IMR-90 (cell line): ENCODE results near the gene MPRIP. TPM values are rescaled to one million over a fixed set of nuclear protein-coding genes. Genes with fewer than 3 reads are reported as not detected.

Source experiments
- ATAC-seq: fragments of 200-7000 bp; cut with Tn5 transposase; 2 replicates; pipeline ENCODE4 v1.9.1; 2020; ENCODE audit warnings: low read depth, mild to moderate bottlenecking, moderate library complexity
- BruUV-seq: library from RNA; stranded (reverse); fragments of 400-500 nt; replicated peaks from 2 replicates; lab custom pipeline; 2021; lab: Mats Ljungman, UMichigan
- CTCF ChIA-PET: fragments of 300-600 bp; formaldehyde crosslinking; extraction: SDS; loops from one replicate; lab custom pipeline; 2021; ENCODE audit warnings: antibody characterized with exemption; lab: Yijun Ruan, JAX
- POLR2A ChIA-PET: fragments of 300-600 bp; sonication (Branson Sonifier 250); formaldehyde crosslinking; loops from one replicate; lab custom pipeline; 2022; ENCODE audit warnings: antibody characterized with exemption; ENCODE audit not compliant: unreplicated experiment; lab: Charles Lee
- DNase-seq: peaks from one replicate; pipeline ENCODE4 v3.0.0; 2013
- H2AFZ ChIP-seq: replicated peaks from 2 replicates; pipeline ENCODE3; 2013; ENCODE audit warnings: low read length, mild to moderate bottlenecking; ENCODE audit not compliant: poor library complexity
- H2AK5ac ChIP-seq: 2 replicates; pipeline ENCODE4 v1.6.1; 2013; ENCODE audit warnings: low read depth, low read length, inconsistent platforms
- H2AK9ac ChIP-seq: replicated peaks from 2 replicates; pipeline ENCODE3; 2013; ENCODE audit warnings: mild to moderate bottlenecking, low read depth, low read length, moderate library complexity; ENCODE audit not compliant: poor library complexity
- H2BK120ac ChIP-seq: 2 replicates; pipeline ENCODE4 v1.6.1; 2013; ENCODE audit warnings: low read depth, low read length, inconsistent platforms
- H2BK15ac ChIP-seq: 3 replicates; pipeline ENCODE4 v1.6.1; 2013; ENCODE audit warnings: low read depth, low read length, inconsistent platforms
- H2BK20ac ChIP-seq: 2 replicates; pipeline ENCODE4 v1.6.1; 2013; ENCODE audit warnings: low read depth, mild to moderate bottlenecking, inconsistent platforms, low read length, moderate library complexity
- H2BK5ac ChIP-seq: 2 replicates; pipeline ENCODE4 v1.6.1; 2013; ENCODE audit warnings: mild to moderate bottlenecking, low read depth, low read length, inconsistent platforms; ENCODE audit not compliant: poor library complexity, severe bottlenecking
- H3K14ac ChIP-seq: replicated peaks from 2 replicates; pipeline ENCODE4 v1.6.1; 2013; ENCODE audit warnings: low read depth, low read length, inconsistent platforms
- H3K18ac ChIP-seq: 2 replicates; pipeline ENCODE4 v1.6.1; 2013; ENCODE audit warnings: low read depth, low read length, control low read depth
- H3K23ac ChIP-seq: 2 replicates; pipeline ENCODE4 v1.6.1; 2013; ENCODE audit warnings: low read depth, low read length, inconsistent platforms
- H3K27ac ChIP-seq: 2 replicates; pipeline ENCODE4 v1.5.1; 2013; ENCODE audit warnings: mild to moderate bottlenecking, control low read depth, low read length; ENCODE audit not compliant: insufficient read depth
- H3K27me3 ChIP-seq: 2 replicates; pipeline ENCODE4 v1.6.1; 2013; ENCODE audit warnings: low read length; ENCODE audit not compliant: control insufficient read depth, insufficient read depth
- H3K36me3 ChIP-seq: 2 replicates; pipeline ENCODE4 v1.6.1; 2013; ENCODE audit warnings: low read length, mixed read lengths; ENCODE audit not compliant: control insufficient read depth, insufficient read depth
- H3K4ac ChIP-seq: 2 replicates; pipeline ENCODE4 v1.6.1; 2013; ENCODE audit warnings: low read depth, low read length, inconsistent platforms
- H3K4me1 ChIP-seq: 2 replicates; pipeline ENCODE4 v1.6.1; 2013; ENCODE audit warnings: low read length, mixed read lengths; ENCODE audit not compliant: control insufficient read depth, insufficient read depth
- H3K4me2 ChIP-seq: 2 replicates; pipeline ENCODE4 v1.6.1; 2013; ENCODE audit warnings: low read depth, mild to moderate bottlenecking, control low read depth, low read length, moderate library complexity
- H3K4me3 ChIP-seq: 2 replicates; pipeline ENCODE4 v1.5.1; 2013; ENCODE audit warnings: low read depth, mild to moderate bottlenecking, control low read depth, low read length, moderate library complexity; ENCODE audit not compliant: insufficient read depth
- H3K56ac ChIP-seq: 2 replicates; pipeline ENCODE4 v1.6.1; 2013; ENCODE audit warnings: low read length, inconsistent platforms; ENCODE audit not compliant: insufficient read depth; ENCODE audit errors: extremely low read depth
- H3K79me1 ChIP-seq, 2 experiments: 2 replicates each; pipeline ENCODE4 v1.6.1; 2013; ENCODE audit warnings: low read length in 2 of 2, inconsistent platforms in 1 of 2, low read depth in 1 of 2
- H3K9ac ChIP-seq: 2 replicates; pipeline ENCODE4 v1.6.1; 2013; ENCODE audit warnings: low read depth, low read length, control low read depth
- H3K9me1 ChIP-seq: 2 replicates; pipeline ENCODE4 v1.6.1; 2013; ENCODE audit warnings: low read length, inconsistent platforms; ENCODE audit not compliant: insufficient read depth
- H3K9me3 ChIP-seq: 2 replicates; pipeline ENCODE4 v1.6.1; 2013; ENCODE audit warnings: low read length; ENCODE audit not compliant: control insufficient read depth, insufficient read depth
- H4K20me1 ChIP-seq: 2 replicates; pipeline ENCODE4 v1.6.1; 2013; ENCODE audit warnings: low read length, inconsistent platforms; ENCODE audit not compliant: insufficient read depth
- H4K5ac ChIP-seq: 2 replicates; pipeline ENCODE4 v1.6.1; 2013; ENCODE audit warnings: mild to moderate bottlenecking, low read depth, low read length, control low read depth
- H4K8ac ChIP-seq, 2 experiments: 2 replicates each; pipeline ENCODE4 v1.6.1; 2013; ENCODE audit warnings: low read depth in 2 of 2, low read length in 2 of 2, control low read depth in 1 of 2, inconsistent platforms in 1 of 2
- H4K91ac ChIP-seq: 2 replicates; pipeline ENCODE4 v1.6.1; 2013; ENCODE audit warnings: low read depth, low read length, inconsistent platforms; ENCODE audit not compliant: insufficient read depth
- CHD1 ChIP-seq: IDR thresholded peaks from 2 replicates; pipeline ENCODE4 v1.6.1; 2012; ENCODE audit warnings: low read depth, low read length, improper control_type of control experiment
- MAFK ChIP-seq: IDR thresholded peaks from 2 replicates; pipeline ENCODE4 v1.6.1; 2012; ENCODE audit warnings: low read depth, low read length, improper control_type of control experiment
- MAZ ChIP-seq: IDR thresholded peaks from 2 replicates; pipeline ENCODE4 v1.6.1; 2012; ENCODE audit warnings: low read depth, mild to moderate bottlenecking, low read length, improper control_type of control experiment, moderate library complexity, borderline replicate concordance
- MXI1 ChIP-seq: IDR thresholded peaks from 2 replicates; pipeline ENCODE4 v1.6.1; 2012; ENCODE audit warnings: low read depth, mild to moderate bottlenecking, low read length, moderate library complexity, borderline replicate concordance
- POLR2A ChIP-seq: IDR thresholded peaks from 2 replicates; pipeline ENCODE4 v1.6.1; 2012; ENCODE audit warnings: mild to moderate bottlenecking, low read depth, low read length
- RAD21 ChIP-seq: IDR thresholded peaks from 2 replicates; pipeline ENCODE4 v1.6.1; 2012; ENCODE audit warnings: low read length, improper control_type of control experiment
- RCOR1 ChIP-seq: IDR thresholded peaks from 2 replicates; pipeline ENCODE4 v1.6.1; 2012; ENCODE audit warnings: mild to moderate bottlenecking, low read length, improper control_type of control experiment; ENCODE audit not compliant: insufficient replicate concordance
- RFX5 ChIP-seq: IDR thresholded peaks from 2 replicates; pipeline ENCODE4 v1.8.0; 2012; ENCODE audit warnings: low read depth, mild to moderate bottlenecking, low read length, moderate library complexity
- SMC3 ChIP-seq: fragments of 150-350 bp; IDR thresholded peaks from 2 replicates; pipeline ENCODE4 v1.6.1; 2016; ENCODE audit warnings: low read depth, mild to moderate bottlenecking, antibody characterized with exemption, low read length, moderate library complexity
- WGBS, 2 experiments: methylation state at CpG; one replicate each; pipeline versions ENCODE4 v1.1.5 to v1.1.7; 2013; ENCODE audit warnings: missing lambda C conversion rate in 2 of 2; ENCODE audit not compliant: insufficient read length in 1 of 2; ENCODE audit errors: extremely low coverage in 2 of 2; 5-methylcytosine and 5-hydroxymethylcytosine counted together
- dilution Hi-C: fragments of 300-500 bp; cut with HindIII; formaldehyde crosslinking; loops from one replicate; pipeline ENCODE4 v1.14.3; 2018; ENCODE audit warnings: low sequenced_read_pairs; ENCODE audit not compliant: unreplicated experiment
- in situ Hi-C: fragments of 300-500 bp; cut with MboI; formaldehyde crosslinking; loops from 3 replicates; pipeline ENCODE4 v1.14.3; 2019; ENCODE audit warnings: low sequenced_read_pairs, inconsistent platforms, mixed read lengths
- intact Hi-C: fragments of 100-400 bp; cut with micrococcal nuclease; formaldehyde crosslinking; loops from 2 replicates; pipeline ENCODE4 v1.10.0; 2022
- polyA plus RNA-seq, 3 experiments: library from polyadenylated mRNA; depleted of rRNA; stranded (reverse); fragments of >200 nt; gene quantifications; 2 replicates each; pipeline ENCODE4 v1.2.3, GENCODE V29; 2012; ENCODE audit warnings: low replicate concordance in 1 of 3
- total RNA-seq: library from RNA; depleted of rRNA; stranded (reverse); fragments of >200 nt; gene quantifications from 2 replicates; pipeline ENCODE4 v1.2.3, GENCODE V29; 2012

Gene MPRIP
- total and polyA plus RNA-seq, 2 of the 4 experiments (the other 2 are of a cell fraction): 111 to 149 TPM

- Histone ChIP-seq H2AK9ac (no peak overlapping the region), H3K4ac (no peak overlapping the region), H3K9me3 (no peaks in the 10 kb centered on the region), H2BK5ac (no peak overlapping the region), H3K18ac (no peak overlapping the region), H2BK15ac (no peak overlapping the region), H3K4me1 (peaks cover 26% of the 10 kb centered on the region), H4K8ac (no peak overlapping the region), H3K36me3 (peaks cover 11% of the 10 kb centered on the region), H3K4me2 (no peak overlapping the region), H2AFZ (no peak overlapping the region), H3K9ac (no peak overlapping the region), H2BK120ac (no peak overlapping the region), H3K4me3 (no peak overlapping the region), H2BK20ac (no peak overlapping the region), H4K91ac (no peak overlapping the region), H3K56ac (no peak overlapping the region), H3K9me1 (peaks cover 50% of the 10 kb centered on the region), H3K79me1 (peaks cover 53 to 96% of the 10 kb centered on the region in 2 experiments), H4K20me1 (peaks cover 96% of the 10 kb centered on the region), H3K27me3 (no peaks in the 10 kb centered on the region), H2AK5ac (no peak overlapping the region), H3K23ac (no peak overlapping the region), H3K14ac (no peak overlapping the region), H3K27ac (no peak overlapping the region), H4K5ac (no peak overlapping the region)
- BruUV-seq: no TSS peak
- dilution Hi-C loops (no loop called here), in situ Hi-C loops (no loop called here), intact Hi-C loops (loop anchor here (10.0 kb wide), 1 partner anchor 100 kb away; no protein-coding TSS in a partner anchor)
- ATAC-seq (no peak), DNase-seq (no peak)
- CTCF ChIA-PET: no interaction called here
- POLR2A ChIA-PET: no interaction called here
- no peak for TF ChIP-seq CHD1
- no peak for TF ChIP-seq MAFK
- no peak for TF ChIP-seq SMC3
- TF ChIP-seq MXI1: no peak
- no peak for TF ChIP-seq RAD21
- TF ChIP-seq POLR2A: no peak
- no peak for TF ChIP-seq RFX5
- no peak for TF ChIP-seq MAZ
- no peak for TF ChIP-seq RCOR1
- 81% methylated on average over 6 of the region's 11 CpGs; no CpG with 5 or more reads in 1 of the 2 experiments for WGBS, 2 experiments
These were observed 62.2 kb downstream of the MPRIP start for GRCh38 chr17:17104494-17104893.
